HG02678 (cell line): ENCODE results near the gene MAGI1.
"Not testable (repeated sequence)": the region's sequence is repeated elsewhere in the genome, so short reads cannot be mapped to it uniquely, and the experiment has no call there.

Experiments used
- ATAC-seq: cut with Tn5 transposase; IDR thresholded peaks from one replicate; pipeline ENCODE4 v1.9.1; 2021; ENCODE audit warnings: mild to moderate bottlenecking, moderate library complexity; ENCODE audit not compliant: unreplicated experiment

Gene MAGI1

DNA sequence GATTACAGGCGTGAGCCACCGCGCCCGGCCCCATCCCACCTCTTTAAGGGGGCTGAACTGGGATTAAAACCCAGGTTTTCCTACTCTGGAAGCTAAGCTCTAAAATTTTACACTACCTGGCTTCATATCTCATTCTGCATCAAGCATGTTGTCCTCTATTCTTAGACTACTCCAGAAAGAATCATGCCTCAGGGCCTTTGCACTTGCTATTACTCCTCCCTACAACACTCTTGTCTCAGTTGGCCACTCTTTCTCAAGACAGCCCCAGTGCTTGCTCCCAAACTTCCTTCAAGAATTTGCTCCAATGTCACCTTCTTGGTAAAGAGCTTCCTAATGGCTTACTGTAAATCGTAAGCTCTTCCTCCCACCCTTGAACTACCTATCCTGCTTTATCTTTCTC, 521.7 kb downstream of the MAGI1 start:
- ATAC-seq = no peak

DNA sequence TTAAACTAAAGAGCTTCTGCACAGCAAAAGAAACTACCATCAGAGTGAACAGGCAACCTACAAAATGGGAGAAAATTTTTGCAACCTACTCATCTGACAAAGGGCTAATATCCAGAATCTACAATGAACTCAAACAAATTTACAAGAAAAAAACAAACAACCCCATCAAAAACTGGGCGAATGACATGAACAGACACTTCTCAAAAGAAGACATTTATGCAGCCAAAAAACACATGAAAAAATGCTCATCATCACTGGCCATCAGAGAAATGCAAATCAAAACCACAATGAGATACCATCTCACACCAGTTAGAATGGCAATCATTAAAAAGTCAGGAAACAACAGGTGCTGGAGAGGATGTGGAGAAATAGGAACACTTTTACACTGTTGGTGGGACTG, 524.4 kb downstream of the MAGI1 start:
- not testable (repeated sequence) for ATAC-seq

DNA sequence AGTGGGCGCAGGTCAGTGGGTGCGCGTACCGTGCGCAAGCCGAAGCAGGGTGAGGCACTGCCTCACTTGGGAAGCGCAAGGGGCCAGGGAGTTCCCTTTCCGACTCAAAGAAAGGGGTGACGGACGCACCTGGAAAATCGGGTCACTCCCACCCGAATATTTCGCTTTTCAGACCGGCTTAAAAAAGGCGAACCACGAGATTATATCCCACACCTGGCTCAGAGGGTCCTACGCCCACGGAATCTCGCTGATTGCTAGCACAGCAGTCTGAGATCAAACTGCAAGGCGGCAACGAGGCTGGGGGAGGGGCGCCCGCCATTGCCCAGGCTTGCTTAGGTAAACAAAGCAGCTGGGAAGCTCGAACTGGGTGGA, 529.3 kb downstream of the MAGI1 start:
- ATAC-seq = not testable (repeated sequence)

DNA sequence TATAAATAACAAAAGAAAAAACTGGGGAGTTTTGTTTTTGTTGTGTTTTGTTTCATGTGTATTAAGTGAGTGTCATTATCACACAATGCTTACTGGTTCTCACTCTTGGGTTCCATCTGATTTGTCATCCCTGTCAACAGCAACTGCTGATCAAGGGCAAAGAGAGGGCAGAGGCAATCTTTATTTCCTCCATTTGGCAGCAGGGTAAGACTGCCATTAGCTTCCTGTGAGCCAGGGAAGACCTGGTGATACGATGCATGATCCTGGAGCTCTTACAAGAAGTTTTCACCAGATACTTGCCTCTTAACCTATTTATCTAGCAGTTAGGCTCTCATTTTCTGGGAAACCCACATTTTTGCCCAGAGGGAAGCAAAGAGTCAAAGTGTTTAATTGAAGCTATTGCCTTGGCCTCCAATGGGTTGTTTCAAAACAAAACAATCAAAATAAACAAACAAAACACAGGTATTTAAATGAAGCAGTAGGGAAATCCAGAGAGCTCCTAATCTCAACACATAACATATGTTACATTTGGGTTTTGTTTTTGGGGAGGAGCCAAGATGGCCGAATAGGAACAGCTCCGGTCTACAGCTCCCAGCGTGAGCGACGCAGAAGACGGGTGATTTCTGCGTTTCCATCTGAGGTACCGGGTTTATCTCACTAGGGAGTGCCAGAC, 529.8 kb downstream of the MAGI1 start:
- ATAC-seq = no peak

DNA sequence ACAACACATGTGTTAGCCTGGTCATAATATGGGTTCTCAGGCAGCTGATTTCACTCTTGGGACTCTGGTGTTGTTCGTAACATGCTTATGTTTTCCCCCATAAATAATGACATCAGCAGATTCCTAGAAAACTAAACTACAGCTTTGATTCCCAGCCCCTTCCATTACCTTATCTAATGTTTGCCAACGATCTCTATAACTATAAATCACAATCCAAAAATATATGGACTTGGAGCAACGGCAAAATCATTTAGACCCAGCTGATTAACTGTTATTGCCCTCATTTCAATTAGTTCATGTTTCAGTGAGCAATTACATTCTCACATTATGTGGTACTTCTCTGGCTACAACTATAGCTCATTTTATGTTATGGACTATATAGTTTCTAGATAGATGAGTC, 531.3 kb downstream of the MAGI1 start:
- no peak for ATAC-seq

DNA sequence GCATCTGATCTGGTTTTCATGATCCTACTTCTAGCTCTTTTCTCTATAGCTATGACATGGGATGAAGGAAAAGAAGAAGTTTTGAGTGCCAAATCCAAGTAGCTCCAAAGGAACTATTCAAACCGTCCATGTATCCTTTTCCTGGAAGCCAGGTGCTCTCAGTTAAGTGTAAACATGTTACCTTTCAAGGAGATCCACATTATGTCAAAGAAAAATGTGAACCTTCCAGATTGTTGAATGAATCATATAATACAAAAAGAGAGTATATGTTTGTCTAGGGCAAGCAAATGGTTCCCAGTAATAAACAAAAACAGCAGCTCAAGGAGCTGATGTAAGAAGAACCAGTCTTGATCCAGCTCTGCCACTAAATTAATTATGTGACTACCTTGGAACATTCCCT, 534.9 kb downstream of the MAGI1 start:
- ATAC-seq = no peak

DNA sequence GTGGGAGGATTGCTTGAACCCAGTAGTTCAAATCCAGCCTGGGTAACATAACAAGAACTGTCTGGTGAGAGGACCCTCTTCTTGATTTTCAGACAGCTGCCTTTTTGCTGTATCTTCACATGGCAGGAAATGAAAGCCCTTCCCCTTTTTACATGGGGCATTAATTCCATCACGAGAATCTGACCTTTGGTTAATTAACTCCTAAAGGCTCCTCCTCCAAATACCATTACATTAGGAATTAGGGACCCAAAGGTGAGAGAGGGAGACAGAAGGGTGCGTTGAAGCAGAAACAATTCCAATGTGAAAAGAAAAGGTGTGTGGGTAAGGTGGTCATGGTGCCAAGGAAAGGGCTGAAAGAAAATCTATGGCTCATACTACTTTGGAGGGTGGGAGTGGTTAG, 536.2 kb downstream of the MAGI1 start:
- no peak for ATAC-seq

DNA sequence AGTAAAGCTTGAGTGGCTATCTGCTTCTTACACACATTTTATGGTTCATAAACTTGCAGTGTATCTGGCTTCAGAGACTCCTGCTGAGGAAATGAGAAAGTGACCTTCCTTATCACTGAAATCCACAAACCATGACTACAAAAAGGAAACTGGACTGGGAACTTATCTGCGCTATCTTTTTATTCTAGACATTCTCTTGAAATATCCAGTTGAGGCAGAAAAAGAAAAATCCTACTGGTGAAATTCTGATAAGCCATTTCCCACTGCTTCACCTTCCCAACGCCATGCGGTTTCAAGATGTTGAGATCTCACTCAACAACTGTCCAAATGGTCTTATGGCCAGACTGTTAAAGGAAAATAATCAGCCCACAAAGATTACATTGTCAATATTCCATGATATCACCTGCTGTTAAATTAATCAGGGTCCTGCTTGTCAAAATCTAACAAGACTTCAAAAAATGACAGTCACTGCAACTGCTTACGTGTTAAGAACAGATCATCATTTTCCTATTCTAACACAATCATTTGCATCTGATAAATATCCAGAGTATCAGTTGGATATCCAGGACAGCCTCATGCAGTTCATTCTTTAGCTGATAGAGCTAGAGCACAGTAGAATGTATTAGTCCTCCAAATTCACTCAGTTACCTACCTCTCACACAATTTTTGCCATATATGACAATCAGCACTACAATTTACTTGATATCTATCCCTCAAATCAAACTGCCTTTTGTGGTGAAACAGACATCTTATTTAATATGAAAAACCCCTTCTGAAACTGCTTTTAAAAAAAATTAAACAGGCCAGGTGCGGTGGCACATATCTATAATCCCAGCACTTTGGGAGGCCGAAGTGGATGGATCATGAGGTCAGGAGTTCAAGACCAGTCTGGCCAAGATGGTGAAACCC, 538.1 kb downstream of the MAGI1 start:
- no peak for ATAC-seq

DNA sequence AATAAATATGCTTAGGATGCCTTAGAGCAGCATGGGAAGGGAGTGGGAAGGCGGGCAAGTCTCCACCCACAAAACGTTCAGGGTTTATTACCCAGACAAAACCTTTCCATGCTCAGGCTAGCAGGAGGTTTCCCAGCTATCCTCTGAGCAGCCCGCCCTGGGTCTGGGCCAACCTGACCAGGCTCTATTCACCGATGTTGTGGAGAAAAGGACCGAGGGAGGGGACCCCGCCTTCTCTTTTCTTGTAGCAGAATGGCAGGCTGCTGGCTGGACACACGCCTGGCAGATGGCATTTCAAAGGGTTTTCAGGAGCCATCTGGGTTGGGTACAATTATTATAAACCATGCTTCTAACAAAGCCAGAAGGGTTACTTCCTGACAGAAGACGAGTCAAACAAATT, 540.9 kb downstream of the MAGI1 start:
- no peak for ATAC-seq

DNA sequence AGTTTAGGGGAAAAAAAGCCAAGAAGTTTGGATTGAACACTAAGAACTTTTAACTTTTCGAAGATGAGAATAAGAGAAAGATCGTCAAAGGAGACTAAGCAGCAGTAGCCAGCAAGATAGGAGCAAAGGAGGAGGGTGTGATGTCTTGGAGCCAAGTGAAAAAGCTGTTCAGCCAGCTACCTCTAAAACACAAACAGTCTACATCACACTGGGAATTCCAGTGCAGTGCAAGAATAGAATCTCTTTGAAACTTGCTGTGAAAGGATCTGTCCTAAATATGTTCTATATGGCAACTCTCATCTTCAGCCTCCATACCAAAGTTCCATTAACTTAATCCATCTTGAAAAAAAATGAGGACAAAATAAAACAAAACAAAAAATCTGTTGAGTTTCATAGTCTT, 541.5 kb downstream of the MAGI1 start:
- ATAC-seq = no peak

DNA sequence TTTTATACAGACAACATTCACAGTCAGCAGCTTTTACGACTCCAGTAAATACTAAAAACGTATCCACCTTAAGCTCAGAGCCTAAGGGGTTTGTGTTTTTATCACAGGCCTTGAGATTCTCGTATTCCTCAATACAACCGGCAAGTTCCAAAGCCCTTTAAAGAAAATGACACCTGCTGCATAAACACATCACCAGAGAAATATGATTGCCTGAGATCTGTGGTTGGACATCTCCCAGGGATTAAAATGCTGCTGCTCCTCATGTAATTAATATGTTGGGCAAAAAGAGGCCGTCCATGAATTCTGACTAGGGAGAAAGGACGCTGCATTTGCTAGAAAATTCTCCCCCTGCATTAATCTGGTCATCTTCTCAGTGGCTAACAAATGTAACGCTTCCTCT, 544.8 kb downstream of the MAGI1 start:
- ATAC-seq = no peak

DNA sequence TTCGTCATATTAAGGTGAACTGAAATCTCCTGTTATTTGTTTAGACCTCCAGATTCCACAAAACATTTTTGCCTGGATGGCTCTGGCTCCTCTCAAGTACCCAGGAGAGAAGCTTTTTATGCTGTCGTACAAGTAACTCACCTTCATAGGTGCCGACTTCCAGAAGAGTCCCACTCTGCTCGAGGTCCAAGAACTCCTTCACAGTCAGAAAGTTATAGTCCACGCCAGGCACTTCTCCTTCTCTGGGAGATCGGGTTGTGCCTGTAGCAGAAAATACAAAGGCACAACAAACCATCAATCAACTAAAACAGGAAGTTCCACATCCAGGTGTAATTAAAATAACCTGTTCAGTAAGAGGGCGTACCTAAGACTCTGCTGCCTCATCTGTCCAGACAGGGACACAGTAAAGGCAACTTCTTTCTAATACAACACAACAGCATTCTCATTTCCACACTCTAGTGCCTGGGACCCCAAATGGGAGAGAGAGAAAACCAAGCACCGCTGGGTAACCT, 545.3 kb downstream of the MAGI1 start:
- no peak for ATAC-seq

DNA sequence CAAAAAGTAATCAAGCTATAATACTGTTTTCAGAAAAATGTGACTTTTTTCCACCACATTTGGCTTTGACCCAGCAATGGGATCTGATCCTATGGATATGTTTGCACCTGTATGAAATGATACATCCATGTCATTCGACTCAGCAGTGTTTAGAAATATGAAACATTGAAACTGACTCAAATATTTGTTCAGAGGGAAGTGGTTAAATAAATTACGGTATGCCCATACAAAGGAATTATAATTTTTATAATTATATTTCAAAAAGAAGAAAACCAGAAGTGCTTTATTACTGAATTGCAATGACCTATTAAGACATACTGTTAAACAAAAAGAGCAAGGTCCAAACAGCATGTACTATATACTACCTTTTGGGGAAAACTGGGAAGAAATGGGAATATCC, 546.5 kb downstream of the MAGI1 start:
- ATAC-seq = no peak

DNA sequence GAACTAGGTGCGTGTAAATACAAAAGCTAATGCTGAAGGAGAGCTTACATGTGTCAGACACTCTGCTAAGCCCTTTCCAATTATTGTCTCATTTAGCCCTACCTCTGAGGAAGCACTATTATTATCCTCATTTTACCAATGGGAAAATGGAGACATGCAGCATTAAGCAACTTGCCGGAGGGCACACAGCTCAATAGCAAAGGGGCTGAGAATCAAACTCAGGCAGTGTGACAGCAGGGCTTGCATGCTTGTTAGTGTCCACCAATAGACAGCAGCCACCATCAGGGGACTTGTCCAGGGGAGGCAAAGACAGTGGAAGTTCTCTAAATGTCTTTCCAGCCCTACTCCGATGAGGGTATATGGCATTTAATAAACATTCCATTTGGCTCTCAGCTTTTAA, 548.6 kb downstream of the MAGI1 start:
- no peak for ATAC-seq

DNA sequence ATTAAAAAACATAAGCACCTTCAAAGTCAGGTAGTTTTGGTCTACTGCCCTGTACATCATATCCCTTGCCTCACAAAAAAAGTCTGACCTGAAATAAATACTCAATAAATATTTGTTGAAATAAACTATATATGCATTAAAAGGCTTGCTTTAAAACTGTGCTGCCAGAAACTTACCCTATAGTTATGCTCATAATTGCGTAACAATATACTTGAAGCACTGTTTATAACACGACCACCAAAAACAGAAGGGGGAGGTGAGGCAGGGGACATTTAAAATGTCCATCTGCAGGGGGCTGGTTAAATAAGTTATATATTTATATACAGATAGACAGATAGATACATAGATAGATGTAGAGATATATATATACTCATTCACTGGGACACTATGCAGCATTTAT, 549.5 kb downstream of the MAGI1 start:
- no peak for ATAC-seq

DNA sequence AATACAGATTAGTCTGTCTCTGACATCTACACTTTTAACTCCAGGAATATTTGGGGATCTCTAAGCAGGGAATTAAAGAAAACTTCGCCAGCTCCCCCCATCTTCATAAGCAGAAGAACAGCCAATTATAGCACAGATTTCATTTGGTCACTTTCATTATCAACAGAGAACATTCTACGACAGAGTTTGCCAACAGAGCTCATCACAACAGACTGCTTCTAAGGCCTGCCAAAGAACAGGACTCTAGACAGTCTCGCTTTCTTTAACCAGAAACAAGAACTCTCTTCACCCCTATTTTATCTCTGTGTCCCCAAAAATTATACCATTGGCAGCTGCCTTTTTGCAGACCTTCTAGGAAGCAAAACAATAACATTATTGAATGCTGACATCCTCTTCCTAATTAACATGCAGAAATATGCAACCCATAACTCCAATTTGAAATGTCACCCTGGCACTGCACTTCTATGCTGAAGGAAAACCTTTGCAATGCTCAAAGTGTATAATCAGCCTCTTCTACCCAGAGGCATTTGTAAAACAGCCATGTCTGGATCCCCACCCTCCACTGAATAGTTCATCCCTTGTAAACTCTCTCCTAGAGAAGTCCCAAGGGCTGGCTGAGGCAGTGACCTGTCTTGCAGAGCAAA, 552.8 kb downstream of the MAGI1 start:
- no peak for ATAC-seq

DNA sequence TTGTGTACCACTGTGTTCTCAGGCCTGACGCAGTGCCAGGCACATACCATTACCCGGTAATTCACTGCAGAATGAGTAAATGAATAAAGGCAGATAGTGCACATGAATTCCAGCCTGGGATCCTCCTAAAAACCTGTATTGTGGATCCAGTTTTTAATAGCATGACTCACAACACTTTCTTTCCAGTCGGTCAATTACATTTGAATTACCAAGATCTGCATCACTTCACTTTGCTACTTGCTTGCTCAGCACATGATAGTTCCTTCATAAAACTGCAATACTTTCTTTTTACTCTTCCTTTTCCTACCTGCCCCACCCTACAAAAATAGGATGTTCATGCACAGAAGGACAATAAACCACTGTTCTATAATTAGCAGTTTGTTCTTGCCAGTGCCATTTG, 553.8 kb downstream of the MAGI1 start:
- ATAC-seq = no peak

DNA sequence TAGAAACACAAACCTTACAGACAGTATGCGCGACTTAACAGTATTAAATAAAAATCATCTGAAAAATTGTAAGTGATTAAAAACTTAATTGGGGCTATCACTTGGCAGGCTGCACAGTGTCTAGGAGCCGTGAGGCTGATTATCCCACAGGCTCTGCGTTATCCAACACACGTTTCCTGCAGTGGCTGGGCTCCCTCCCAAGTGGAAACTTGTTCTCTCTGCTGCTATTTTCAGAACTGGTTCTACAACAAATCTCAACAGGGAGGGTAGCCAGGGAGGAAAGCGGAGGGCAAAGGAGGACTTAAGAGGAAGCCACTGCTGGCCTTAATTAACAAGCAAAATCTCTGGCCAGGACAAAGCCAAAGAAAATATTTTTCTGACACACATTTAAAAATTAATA, 555.2 kb downstream of the MAGI1 start:
- no peak for ATAC-seq

DNA sequence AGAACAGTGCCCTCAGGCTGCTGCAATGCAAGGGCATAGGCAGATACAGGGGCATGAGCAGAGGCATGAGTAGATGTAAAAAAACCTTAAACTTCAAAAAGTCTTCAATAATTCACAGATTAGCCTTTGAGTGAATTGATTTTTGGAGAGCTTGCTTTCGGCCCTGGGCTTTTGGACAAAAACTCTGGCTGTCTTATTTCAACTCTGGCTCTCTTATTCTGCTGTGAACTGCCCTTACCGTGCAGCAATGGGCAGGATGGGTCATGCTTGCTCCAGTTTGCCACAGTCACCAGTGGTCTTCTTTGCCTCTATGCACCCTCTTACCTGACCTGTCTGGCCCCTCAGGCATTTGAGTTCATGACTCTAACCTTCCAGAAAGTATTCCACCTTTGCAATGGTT, 555.7 kb downstream of the MAGI1 start:
- no peak for ATAC-seq

DNA sequence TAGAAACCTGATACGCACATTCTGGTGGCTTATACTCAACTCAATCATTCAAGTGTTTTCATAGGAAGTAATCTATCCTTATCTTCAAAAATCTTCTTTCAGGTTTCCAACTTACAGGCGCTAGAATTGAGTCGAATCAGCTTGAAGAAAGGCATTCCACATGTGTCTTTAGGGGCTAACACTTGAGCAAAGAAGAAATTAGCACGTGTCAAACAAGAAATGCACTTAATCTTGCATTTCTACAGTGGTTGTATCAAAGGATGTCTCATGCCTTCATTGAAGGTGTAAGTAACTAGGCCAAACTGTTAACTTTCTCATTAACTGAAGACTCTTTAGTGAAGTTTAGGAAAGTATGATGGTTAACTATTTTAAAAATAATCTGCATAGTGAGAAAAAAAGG, 557.6 kb downstream of the MAGI1 start:
- ATAC-seq = no peak

DNA sequence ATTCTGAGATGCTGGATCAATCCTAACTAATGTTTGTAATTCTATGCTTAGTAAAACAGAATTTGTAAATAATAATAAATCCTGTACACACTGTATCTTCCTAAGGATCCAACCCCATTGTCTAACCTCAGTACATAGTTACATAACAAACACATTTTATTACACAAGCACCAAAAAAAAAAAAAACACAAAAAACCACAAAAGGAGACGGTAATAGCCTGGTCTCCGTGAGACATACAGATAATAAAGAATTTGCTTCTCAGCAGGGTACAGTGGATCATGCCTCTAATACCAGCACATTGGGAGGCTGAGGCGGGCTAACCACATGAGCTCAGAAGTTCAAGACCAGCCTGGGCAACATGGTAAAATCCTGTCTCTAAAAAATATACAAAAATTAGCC, 558.7 kb downstream of the MAGI1 start:
- no peak for ATAC-seq
